Epidermal melanocyte (primary cell): ENCODE data around the gene NFE2L3.
A peak's percentile ranks its signal among the peaks of the same experiment; 100 is the strongest.

Experiments
- DNase-seq: peaks from one replicate; pipeline ENCODE4 v3.0.0; 2011; ENCODE audit warnings: low spot score; ENCODE audit not compliant: insufficient read length

NFE2L3 gene

DNA sequence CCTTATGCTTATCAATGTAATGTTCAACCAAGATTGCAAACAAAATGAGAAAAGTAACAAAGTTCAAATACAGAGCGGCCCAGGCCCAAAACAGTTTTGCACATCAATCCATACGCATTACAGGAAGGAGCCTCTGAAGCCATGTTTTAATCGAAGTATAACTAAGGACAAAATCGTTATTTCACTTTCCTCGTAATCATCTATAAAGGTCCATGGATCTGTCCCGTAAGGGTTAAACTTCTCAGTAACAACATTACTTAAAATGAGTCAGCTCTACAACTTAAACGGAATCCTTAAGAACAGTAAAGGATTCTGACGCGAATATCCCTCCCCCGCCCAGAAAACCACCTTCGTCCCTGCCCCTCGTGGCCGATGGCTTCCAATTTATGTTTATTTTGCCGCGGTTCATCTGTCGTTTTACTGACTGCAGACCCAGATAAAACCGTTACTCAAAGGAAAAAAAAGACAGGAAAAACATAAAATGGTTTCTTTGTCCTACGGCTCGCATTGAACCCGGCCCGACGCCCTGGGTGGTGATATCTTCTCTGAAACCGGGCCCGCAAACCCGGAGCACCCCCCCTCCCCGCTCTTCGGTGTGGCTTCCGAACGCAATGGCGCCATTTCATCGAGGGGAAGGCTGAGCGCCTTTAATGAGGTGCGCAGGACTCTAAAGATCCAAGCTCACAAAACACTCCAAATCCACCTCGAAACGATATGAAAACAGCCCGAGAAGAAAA lies 47.5 kb downstream of the NFE2L3 start:
- DNase-seq: no peak

DNA sequence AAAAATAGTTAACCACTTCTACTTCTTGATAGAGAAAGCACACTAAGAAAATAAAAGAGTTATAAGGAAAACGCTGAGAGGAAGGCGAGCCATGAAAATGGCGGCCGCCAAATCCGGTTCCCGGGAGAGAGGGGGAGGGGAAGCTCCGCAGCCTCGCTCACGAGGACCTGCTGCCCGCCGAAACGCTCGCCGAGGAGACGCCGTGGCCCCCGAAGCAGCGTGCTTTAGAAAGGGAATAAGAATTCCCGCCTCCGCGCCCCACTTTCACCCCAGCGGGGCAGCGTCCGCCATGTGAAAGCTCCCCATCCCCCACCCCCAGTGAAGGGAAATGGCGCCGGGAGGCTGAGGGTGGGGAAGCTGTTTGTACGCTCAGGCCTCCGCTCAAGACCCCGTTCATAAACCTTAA lies 48.0 kb downstream of the NFE2L3 start:
- no peak for DNase-seq

DNA sequence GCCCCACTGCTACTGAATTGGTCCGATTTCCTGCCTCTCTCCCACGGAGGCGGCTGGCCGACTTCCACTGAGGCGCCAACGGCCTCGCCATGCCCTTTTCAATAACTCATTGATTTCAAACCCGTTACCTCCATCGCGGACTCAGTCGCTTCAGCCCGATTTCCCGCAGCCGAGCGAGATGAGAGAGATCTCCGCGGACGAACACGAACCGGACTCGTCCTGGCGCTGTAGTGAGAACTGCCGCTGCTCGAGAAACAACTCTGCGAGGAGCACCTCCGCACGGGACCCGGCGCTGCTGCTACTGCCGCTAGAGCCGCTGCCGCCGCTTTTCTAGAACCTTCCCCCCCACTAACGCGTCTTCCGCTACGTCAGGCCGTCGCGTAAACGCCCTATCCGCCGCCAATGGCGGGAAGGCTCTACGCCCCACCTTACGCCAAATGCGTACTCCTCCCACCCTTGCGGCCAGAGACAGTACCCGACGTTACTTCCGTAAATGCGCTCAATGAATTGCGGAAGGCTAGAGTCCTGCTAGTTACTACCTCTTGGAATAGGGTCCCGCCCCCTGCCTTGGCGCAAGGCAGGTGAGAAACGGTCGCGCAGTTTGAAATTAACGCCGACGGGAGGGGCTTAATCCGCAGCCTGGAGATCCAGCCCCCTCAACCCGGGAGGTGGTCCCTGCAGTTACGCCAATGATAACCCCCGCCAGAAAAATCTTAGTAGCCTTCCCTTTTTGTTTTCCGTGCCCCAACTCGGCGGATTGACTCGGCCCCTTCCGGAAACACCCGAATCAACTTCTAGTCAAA lies 48.6 kb downstream of the NFE2L3 start, which contains the start of gene HNRNPA2B1:
HNRNPA2B1 (minus strand) TSS at position 303 of the 803 bp plus-strand sequence; CDS start at position 134, 169 bp downstream.
- peak; percentile 48 for DNase-seq

DNA sequence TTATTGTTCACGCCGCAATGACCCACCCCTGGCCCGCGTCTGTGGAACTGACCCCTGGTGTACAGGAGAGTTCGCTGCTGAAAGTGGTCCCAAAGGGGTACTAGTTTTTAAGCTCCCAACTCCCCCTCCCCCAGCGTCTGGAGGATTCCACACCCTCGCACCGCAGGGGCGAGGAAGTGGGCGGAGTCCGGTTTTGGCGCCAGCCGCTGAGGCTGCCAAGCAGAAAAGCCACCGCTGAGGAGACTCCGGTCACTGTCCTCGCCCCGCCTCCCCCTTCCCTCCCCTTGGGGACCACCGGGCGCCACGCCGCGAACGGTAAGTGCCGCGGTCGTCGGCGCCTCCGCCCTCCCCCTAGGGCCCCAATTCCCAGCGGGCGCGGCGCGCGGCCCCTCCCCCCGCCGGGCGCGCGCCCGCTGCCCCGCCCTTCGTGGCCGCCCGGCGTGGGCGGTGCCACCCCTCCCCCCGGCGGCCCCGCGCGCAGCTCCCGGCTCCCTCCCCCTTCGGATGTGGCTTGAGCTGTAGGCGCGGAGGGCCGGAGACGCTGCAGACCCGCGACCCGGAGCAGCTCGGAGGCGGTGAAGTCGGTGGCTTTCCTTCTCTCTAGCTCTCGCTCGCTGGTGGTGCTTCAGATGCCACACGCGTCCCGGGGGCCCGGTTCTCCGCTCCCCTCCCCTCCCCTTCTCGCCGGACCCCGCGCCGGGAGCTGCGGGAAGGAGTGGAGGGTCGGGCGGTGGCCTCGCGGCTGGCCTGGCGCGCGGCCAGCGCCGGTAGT lies 49.4 kb downstream of the NFE2L3 start, which contains the start of gene CBX3:
CBX3 (plus strand) TSS at position 499 of the 772 bp plus-strand sequence. CDS start 1,254 bp downstream, outside the sequence.
- DNase-seq: peak; percentile 68

DNA sequence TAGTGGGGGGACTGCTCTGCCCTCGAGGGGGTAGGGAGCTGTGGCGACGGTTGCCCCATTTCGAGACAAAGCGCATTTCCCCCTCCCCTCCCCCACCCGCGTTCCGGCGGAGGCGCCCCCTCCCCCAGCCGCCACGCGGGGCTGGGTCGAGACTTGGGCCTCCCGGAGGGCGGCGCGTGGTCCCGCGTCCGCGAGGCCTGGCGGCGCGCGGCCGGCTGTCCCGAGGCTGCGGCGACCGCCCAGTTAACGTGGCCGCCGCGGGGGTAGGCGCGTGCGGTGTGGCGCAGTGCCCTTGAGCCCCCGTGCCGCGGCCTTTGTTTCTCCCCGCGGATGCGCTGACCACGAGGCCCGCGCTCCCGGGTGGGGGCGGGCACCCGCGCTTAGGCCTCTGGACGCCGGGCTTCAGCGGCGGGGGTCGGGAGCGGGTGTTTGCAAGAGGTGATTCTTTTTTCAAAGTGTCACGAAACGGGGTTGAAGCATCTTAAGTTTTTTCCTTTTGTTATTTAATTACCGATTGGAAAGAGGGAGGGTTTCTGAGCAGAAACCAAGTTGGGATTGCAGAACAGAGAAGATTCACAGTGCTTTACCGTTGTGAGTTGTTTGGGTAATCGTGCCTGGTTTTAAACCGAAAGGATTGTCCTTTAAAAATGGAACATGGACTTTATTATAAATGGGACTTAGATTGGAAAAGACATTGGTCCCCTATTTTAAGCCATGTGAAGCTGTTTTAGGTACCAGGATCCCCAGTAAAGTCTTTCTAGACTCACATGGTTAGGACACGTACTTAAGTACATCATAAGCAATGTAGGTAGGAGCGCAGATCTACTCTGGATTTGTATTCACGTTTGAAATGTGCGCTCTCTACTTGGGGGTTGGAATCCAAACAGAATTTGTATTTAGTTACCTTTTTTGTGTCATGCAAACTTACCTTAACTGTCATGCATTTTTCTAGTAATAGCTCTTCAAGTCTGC lies 50.3 kb downstream of the NFE2L3 start:
- no peak for DNase-seq

DNA sequence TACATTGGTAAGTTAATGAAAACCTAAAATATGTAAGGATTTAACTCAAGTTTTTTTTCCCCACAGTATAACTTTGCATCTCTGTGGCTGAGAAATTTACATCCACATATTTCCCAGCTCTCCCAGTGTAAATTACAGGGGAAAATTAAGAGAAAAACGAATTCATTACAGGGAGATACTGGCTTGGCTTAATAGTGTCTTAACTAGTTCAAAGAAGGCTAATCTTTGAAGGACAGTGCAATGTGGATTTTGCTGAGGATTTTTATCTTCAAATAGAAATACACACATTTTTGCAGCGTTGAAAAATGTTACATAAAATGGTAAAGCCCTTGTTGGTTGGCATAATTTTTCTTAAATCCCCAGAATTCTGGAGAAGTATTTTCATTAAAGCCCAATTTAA lies 51.0 kb downstream of the NFE2L3 start:
- DNase-seq: no peak

DNA sequence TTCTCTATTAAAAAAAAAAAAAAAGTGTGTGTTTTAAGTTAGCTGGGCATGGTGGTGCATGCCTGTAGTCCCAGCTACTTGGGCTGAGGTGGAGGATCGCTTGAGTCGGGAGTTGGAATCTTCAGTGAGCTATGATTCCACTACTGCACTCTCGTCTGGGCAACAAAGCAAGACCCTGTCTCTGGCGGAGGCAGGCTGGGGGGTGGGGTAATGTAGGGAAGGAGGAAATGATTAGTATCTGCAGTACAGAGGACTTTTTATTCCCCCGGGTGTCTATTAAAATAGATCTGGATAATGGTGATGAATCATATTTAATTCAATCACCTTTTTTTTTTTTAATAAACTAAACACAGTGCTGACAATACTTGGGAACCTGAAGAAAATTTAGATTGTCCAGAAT lies 56.0 kb downstream of the NFE2L3 start:
- DNase-seq: no peak

DNA sequence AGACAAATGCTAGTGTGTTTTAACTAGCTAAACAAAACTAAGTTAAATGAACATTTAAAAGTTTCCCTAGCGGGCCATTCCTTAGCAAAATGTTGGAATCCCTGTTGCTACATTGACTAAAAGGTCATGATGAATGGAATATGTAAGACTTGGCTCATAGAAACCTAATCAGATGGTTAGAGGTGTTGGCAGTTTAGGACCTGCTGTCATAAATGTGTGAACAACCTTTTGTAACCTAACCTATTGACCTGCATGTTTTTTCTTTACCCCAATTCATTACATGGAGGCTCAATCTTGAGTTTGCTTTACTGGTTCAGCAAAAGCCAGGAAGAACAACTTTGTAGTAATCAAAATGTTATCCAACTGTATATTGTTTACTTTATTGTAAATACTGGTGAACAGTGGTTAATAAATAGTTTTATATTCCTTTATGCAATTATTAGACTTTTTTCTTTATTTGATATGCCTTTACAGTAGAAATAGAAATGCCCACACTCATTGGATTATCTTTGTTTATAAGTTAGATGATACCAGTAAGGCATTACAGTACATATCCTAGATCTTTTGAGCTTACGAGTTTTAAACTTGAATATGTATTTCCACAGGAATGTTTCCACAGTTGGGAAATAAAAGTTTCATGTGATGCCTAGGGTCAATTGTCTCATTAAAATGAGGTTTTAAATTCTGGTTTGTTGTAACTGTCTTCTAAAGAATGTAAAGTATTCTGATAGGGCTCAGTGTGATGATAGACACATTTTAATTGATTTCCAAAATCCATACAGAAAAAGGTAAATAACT lies 61.1 kb downstream of the NFE2L3 start:
- no peak for DNase-seq

DNA sequence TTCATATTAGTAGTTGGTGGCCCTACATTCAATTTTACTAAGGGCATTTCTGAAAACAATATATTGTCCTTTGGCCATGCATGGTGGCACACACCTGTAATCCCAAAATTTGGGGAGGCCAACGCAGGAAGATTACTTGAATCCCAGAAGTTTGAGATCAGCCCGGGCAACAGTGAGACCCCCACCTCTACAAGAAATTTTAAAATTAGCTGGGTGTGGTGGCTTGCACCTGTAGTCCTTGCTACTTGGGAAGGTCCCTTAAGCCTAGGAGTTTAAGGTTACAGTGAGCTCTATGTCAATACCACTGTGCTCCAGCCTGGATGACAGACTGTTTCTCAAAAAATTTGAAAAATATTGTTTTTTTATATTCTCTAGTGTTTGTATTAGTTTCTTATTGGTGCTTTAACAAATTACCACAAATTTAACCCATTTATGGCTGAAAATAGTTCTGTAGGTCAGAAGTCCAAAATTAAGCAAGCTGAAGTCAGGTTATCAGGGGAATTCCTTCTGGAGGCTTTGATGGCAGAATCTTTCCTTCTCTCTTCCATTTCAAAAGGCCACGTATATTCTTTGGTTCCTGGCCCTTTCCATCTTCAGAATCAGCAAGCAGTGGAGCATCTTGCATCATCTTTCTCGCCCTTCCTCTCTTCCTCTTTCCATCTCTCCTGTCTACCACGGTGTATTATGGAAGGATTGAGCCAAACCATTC lies 62.0 kb downstream of the NFE2L3 start:
- no peak for DNase-seq

DNA sequence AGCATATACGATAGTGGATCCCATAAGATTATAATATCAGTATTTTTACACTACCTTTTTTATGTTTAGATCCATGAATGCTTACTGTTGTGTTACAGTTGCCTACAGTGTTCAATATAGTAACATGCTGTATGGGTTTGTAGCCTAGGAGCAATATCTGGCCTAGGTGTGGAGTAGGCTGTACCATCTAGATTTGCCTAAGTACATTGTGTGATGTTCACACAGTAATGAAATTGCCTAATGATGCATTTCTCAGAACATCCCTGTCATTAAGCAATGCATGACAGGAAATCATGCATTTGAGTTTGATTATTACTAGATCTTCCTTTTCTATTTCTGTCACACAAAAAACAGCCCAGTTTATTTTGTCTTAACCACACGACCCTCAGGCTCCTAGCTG lies 64.1 kb downstream of the NFE2L3 start:
- DNase-seq: no peak

DNA sequence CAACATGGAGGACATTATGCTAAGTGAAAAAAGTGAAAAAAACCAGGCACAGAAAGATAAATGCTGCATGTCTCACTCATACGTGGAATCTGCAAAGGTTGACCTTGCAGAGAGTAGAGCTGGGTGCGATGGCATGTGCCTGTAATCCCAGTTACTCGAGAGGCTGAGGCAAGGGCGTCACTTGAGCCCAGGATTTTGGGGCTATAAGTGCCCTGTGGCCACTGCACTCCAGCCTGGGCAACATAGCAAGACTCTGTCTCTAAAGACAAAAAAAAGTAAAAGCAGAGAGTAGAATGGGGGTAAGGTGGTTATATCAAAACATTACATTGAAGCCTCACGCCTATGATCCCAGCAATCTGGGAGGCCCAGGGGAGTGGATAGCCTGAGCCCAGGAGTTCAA lies 72.4 kb downstream of the NFE2L3 start:
- no peak for DNase-seq

DNA sequence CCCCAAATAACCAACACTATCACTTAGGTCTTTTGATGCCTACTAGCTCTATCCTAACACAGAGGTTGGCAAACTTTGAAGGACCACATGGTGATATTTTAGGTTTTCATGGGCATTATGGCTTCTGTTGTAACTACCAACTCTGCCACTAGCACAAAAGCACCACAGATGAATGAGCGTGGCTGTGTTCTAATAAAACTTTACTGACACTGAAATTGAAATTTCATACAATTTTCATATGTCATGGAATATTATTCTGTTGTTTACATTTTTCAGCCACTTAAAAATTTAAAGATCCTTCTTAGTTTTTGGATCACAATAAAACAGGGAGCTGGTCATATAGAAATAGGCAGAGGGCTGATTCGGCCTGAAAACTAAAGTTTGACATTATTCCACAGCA lies 76.0 kb downstream of the NFE2L3 start:
- no peak for DNase-seq

DNA sequence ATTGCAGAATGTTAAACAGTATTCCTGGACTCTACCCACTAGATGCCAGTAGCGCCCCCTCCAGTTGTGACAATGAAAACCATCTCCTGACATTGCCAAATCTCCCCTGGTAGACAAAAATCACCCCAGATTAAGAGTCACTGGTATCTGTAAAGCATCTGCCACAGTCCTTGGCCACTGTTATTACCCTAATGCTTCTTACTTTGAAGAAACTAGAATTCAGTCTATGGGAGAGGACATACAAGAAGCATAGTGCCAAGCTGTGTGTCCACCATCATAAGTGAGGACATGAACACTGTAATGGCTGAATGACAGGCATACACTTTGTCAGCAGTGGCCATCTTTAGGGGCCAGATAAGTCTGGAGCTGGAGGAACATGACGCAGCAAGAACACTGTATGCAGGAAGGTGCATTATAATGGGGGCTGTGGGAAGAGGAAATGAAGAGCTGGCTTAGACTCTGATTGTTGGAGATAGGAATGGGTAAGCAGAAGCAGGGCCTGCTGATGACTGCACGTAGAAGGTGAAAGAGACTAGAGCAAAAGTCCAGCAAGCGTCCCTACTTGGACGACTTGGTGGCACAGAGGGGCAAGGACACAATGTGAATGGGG lies 82.0 kb downstream of the NFE2L3 start:
- DNase-seq: no peak
